Skeletal muscle satellite cell (primary cell): ENCODE data around the gene SPRED2.
"Not testable (repeated sequence)": the region's sequence is repeated elsewhere in the genome, so short reads cannot be mapped to it uniquely, and the experiment has no call there.

Experiments
- H3K27me3 ChIP-seq: 2 replicates; pipeline ENCODE4 v1.7.0; 2013; ENCODE audit warnings: low read length; ENCODE audit not compliant: control insufficient read depth, insufficient read depth
- H3K36me3 ChIP-seq: 2 replicates; pipeline ENCODE4 v1.7.0; 2013; ENCODE audit warnings: mild to moderate bottlenecking, control low read depth, low read length; ENCODE audit not compliant: insufficient read depth
- H3K4me1 ChIP-seq: 2 replicates; pipeline ENCODE4 v1.7.0; 2013; ENCODE audit warnings: low read length; ENCODE audit not compliant: control insufficient read depth, insufficient read depth
- H3K4me2 ChIP-seq: 2 replicates; pipeline ENCODE4 v1.7.0; 2013; ENCODE audit warnings: mild to moderate bottlenecking, low read length
- H3K4me3 ChIP-seq: 2 replicates; pipeline ENCODE4 v1.7.0; 2013; ENCODE audit warnings: low read length
- H3K9ac ChIP-seq: 2 replicates; pipeline ENCODE4 v1.7.0; 2013; ENCODE audit warnings: mild to moderate bottlenecking, low read depth, low read length, moderate library complexity
- H3K9me3 ChIP-seq: replicated peaks from 2 replicates; pipeline ENCODE4 v1.7.0; 2013; ENCODE audit warnings: mild to moderate bottlenecking, control low read depth, low read length

SPRED2 gene

GRCh38 chr2:65344689-65345088, 87.7 kb downstream of the SPRED2 start:
- Histone ChIP-seq H3K4me1 (peaks cover 5% of the 10 kb centered on the region), H3K27me3 (no peaks in the 10 kb centered on the region)

GRCh38 chr2:65344182-65344581, 88.2 kb downstream of the SPRED2 start:
- H3K4me1 ChIP-seq = no peaks in the 10 kb centered on the region
- H3K4me3 ChIP-seq = no peak overlapping the region
- no peak overlapping the region for H3K4me2 ChIP-seq
- H3K27me3 ChIP-seq = no peaks in the 10 kb centered on the region
- H3K9me3 ChIP-seq = no peaks in the 10 kb centered on the region
- H3K9ac ChIP-seq = no peak overlapping the region
- no peaks in the 10 kb centered on the region for H3K36me3 ChIP-seq

More at GRCh38 chr2:65344689-65345088, 87.7 kb downstream of the SPRED2 start:
- no peak overlapping the region for H3K4me3 ChIP-seq
- no peak overlapping the region for H3K9ac ChIP-seq
- H3K4me2 ChIP-seq = no peak overlapping the region
- H3K36me3 ChIP-seq = no peaks in the 10 kb centered on the region
- H3K9me3 ChIP-seq = no peaks in the 10 kb centered on the region

- no peaks in the 10 kb centered on the region for H3K27me3 ChIP-seq
- no peak overlapping the region for H3K9ac ChIP-seq
- H3K4me2 ChIP-seq = no peak overlapping the region
- H3K9me3 ChIP-seq = no peaks in the 10 kb centered on the region
- H3K36me3 ChIP-seq = no peaks in the 10 kb centered on the region
- H3K4me3 ChIP-seq = no peak overlapping the region
- H3K4me1 ChIP-seq = no peaks in the 10 kb centered on the region
Measured at GRCh38 chr2:65343386-65343785, 89.0 kb downstream of the SPRED2 start.

DNA sequence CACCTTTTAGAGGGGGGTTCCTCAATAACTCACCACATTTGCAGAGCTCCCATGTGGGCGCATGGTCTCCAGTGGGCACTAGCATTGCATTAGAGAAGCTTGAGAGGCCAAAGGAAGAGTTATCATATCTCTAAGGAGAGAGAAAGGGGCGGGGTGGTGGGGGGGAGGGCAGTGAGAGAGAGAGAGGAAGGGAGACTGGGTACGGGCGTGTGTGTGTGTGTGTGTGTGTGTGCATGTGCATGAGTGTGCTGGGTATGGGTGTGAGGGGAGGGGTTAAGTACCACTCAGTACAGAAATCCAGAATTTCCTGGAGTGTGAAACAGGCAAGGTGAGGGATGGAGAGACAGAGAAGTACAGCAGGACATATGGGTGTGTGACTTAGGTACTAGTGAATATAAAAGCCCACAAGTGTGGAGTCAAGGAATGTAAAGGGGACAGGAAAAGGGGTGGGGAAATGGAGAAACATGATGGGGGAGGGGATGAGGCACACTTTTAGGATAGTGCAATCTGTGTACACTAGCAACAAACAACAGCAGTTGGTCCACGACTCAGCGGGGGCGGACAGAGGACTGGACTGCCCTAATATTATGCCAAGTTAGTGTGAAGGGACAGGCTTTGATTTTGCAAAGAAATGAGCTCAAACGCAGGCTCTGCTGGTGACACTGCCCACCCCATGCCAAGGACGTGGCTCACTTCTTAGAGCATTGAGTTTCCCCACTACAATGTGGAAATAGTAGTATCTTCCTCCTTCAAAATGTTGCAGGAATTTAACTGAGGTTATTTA, 91.3 kb downstream of the SPRED2 start:
- Histone ChIP-seq H3K4me1 (no peaks in the 10 kb centered on the region), H3K27me3 (no peaks in the 10 kb centered on the region), H3K4me3 (no peak overlapping the region), H3K9me3 (no peaks in the 10 kb centered on the region), H3K36me3 (no peaks in the 10 kb centered on the region), H3K9ac (no peak overlapping the region), H3K4me2 (no peak overlapping the region)

DNA sequence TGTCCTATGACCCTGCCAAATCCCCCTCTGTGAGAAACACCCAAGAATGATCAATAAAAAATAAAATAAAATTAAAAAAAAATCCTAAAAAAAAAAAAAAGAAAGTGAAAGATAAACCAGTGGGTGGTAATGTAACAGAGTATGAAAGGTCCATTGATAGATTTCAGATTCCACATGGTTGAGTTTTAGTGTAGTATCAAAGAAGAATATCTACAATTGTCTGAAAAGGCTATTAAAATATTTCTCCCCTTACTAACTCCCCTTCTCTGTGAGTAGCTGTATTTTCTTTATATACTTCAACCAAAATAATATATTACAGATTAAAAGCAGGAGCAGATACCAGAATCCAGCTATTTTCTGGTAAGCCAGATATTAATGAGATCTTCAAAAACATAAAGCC, 92.8 kb downstream of the SPRED2 start:
- Histone ChIP-seq H3K9me3 (no peaks in the 10 kb centered on the region), H3K4me2 (no peak overlapping the region), H3K4me3 (no peak overlapping the region), H3K9ac (no peak overlapping the region), H3K27me3 (no peaks in the 10 kb centered on the region), H3K36me3 (no peaks in the 10 kb centered on the region), H3K4me1 (no peaks in the 10 kb centered on the region)

GRCh38 chr2:65338830-65339495, 93.4 kb downstream of the SPRED2 start:
- H3K9me3 ChIP-seq, H3K27me3 ChIP-seq: not testable (repeated sequence)

GRCh38 chr2:65337915-65338314, 94.5 kb downstream of the SPRED2 start:
- not testable (repeated sequence) for H3K4me2 ChIP-seq, H3K4me1 ChIP-seq, H3K4me3 ChIP-seq, H3K9me3 ChIP-seq, H3K9ac ChIP-seq, H3K36me3 ChIP-seq, H3K27me3 ChIP-seq

More at GRCh38 chr2:65338830-65339495, 93.4 kb downstream of the SPRED2 start:
- not testable (repeated sequence) for H3K9ac ChIP-seq, H3K36me3 ChIP-seq, H3K4me2 ChIP-seq, H3K4me3 ChIP-seq, H3K4me1 ChIP-seq

DNA sequence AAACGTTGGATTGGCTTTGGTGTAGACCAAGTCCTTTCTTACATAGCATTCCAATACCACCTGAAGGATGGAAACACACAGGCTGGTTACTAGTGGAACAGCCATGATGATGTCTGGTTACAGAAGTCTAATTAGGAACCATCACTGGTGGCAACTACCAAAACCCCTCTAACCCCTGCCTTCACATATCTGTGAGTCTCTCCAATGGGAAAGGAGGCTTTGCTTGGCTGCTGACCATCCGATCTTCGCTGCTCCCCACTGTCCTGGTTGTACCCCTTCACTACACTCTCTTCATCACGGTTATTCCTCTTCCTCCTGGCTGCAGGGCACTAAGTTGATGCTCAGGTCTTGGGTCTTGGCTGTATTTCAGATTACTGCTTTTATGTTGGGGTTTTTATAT, 97.7 kb downstream of the SPRED2 start:
- H3K4me3 ChIP-seq = no peak overlapping the region
- no peak overlapping the region for H3K4me2 ChIP-seq
- no peaks in the 10 kb centered on the region for H3K9me3 ChIP-seq
- no peak overlapping the region for H3K9ac ChIP-seq
- no peaks in the 10 kb centered on the region for H3K4me1 ChIP-seq
- peaks cover 23% of the 10 kb centered on the region for H3K36me3 ChIP-seq
- no peaks in the 10 kb centered on the region for H3K27me3 ChIP-seq

GRCh38 chr2:65331336-65332025, 100.9 kb downstream of the SPRED2 start:
- no peak overlapping the region for H3K9ac ChIP-seq
- H3K9me3 ChIP-seq = no peaks in the 10 kb centered on the region
- H3K4me1 ChIP-seq = no peaks in the 10 kb centered on the region
- H3K4me3 ChIP-seq = no peak overlapping the region
- no peaks in the 10 kb centered on the region for H3K27me3 ChIP-seq
- no peak overlapping the region for H3K4me2 ChIP-seq
- H3K36me3 ChIP-seq = peaks cover 32% of the 10 kb centered on the region

GRCh38 chr2:65329525-65329924, 102.9 kb downstream of the SPRED2 start:
- H3K36me3 ChIP-seq = peaks cover 38% of the 10 kb centered on the region
- H3K4me3 ChIP-seq = no peak overlapping the region
- H3K9me3 ChIP-seq = no peaks in the 10 kb centered on the region
- no peaks in the 10 kb centered on the region for H3K4me1 ChIP-seq
- no peak overlapping the region for H3K4me2 ChIP-seq
- no peaks in the 10 kb centered on the region for H3K27me3 ChIP-seq
- H3K9ac ChIP-seq = no peak overlapping the region

- H3K4me3 ChIP-seq = no peak overlapping the region
- no peaks in the 10 kb centered on the region for H3K4me1 ChIP-seq
- H3K9ac ChIP-seq = no peak overlapping the region
- H3K9me3 ChIP-seq = no peaks in the 10 kb centered on the region
- H3K4me2 ChIP-seq = no peak overlapping the region
- no peaks in the 10 kb centered on the region for H3K27me3 ChIP-seq
- H3K36me3 ChIP-seq = peaks cover 25% of the 10 kb centered on the region
Measured at GRCh38 chr2:65326276-65326675, 106.1 kb downstream of the SPRED2 start.
